SU-DHL-6 (cell line): ENCODE data around the gene AGFG2.
A peak's percentile ranks its signal among the peaks of the same experiment; 100 is the strongest.

Source experiments
- H2AFZ ChIP-seq: fragments of 200-600 bp; sonication (generic); 2 replicates; pipeline ENCODE4 v1.6.1; 2014; ENCODE audit warnings: low read depth, mild to moderate bottlenecking, moderate library complexity, mixed read lengths, antibody characterized with exemption, low read length; ENCODE audit not compliant: severe bottlenecking
- H3F3A ChIP-seq: fragments of 200-600 bp; shearing (Covaris generic); 2 replicates; pipeline ENCODE4 v1.6.0; 2016; ENCODE audit warnings: antibody characterized with exemption, mild to moderate bottlenecking; ENCODE audit not compliant: insufficient read depth
- H3K27ac ChIP-seq: fragments of 200-600 bp; sonication (generic); 2 replicates; pipeline ENCODE4 v1.5.1; 2016; ENCODE audit warnings: low read depth, mild to moderate bottlenecking, low read length, moderate library complexity, mixed read lengths
- H3K27me3 ChIP-seq: fragments of 200-600 bp; sonication (generic), shearing (Covaris generic); 2 replicates; pipeline ENCODE4 v1.6.0; 2014; ENCODE audit warnings: mild to moderate bottlenecking, low read length
- H3K36me3 ChIP-seq: fragments of 200-600 bp; sonication (generic); 2 replicates; pipeline ENCODE4 v1.6.1; 2014; ENCODE audit warnings: mild to moderate bottlenecking, low read length, mixed read lengths
- H3K4me2 ChIP-seq: fragments of 300-600, 200-600 bp; shearing (Covaris generic), sonication (generic); 2 replicates; pipeline ENCODE4 v1.6.0; 2014; ENCODE audit warnings: low read length, low read depth, mild to moderate bottlenecking; ENCODE audit not compliant: poor library complexity, severe bottlenecking
- H3K4me3 ChIP-seq: fragments of 200-600 bp; sonication (generic); 2 replicates; pipeline ENCODE4 v1.5.1; 2014; ENCODE audit warnings: antibody characterized with exemption, low read length, mild to moderate bottlenecking, mixed read lengths; ENCODE audit not compliant: insufficient read depth, poor library complexity, severe bottlenecking
- H3K79me2 ChIP-seq: fragments of 200-600 bp; sonication (generic); 2 replicates; pipeline ENCODE4 v1.6.1; 2014; ENCODE audit warnings: mild to moderate bottlenecking, low read length, moderate library complexity; ENCODE audit not compliant: insufficient read depth
- H3K9ac ChIP-seq: fragments of 200-600 bp; sonication (generic); 2 replicates; pipeline ENCODE4 v1.7.0; 2014; ENCODE audit warnings: mild to moderate bottlenecking, low read length
- H3K9me2 ChIP-seq: fragments of 200-600 bp; sonication (generic); replicated peaks from 2 replicates; pipeline ENCODE4 v1.6.1; 2014; ENCODE audit warnings: low read length; ENCODE audit not compliant: insufficient read depth
- H3K9me3 ChIP-seq: fragments of 200-600 bp; sonication (generic); 2 replicates; pipeline ENCODE4 v1.6.1; 2014; ENCODE audit warnings: low read length, mixed read lengths; ENCODE audit not compliant: insufficient read depth
- H4K20me1 ChIP-seq: fragments of 200-600 bp; sonication (generic); 2 replicates; pipeline ENCODE4 v1.6.1; 2014; ENCODE audit warnings: low read depth, mild to moderate bottlenecking, antibody characterized with exemption, low read length, moderate library complexity, mixed read lengths
- CTCF ChIP-seq: fragments of 200-600 bp; sonication (generic); IDR thresholded peaks from one replicate; pipeline ENCODE4 v1.5.1; 2017; ENCODE audit warnings: antibody characterized with exemption, mild to moderate bottlenecking, low read length, moderate library complexity; ENCODE audit not compliant: insufficient read depth, poor library complexity, severe bottlenecking
- EZH2phosphoT487 ChIP-seq: fragments of 200-600 bp; sonication (generic), shearing (Covaris generic); conservative IDR thresholded peaks from 2 replicates; pipeline ENCODE4 v1.6.1; 2018; ENCODE audit warnings: mild to moderate bottlenecking, antibody characterized with exemption, low read length, moderate library complexity, mixed read lengths

AGFG2 gene

GRCh38 chr7:100586266-100587025 lies 47.4 kb downstream of the AGFG2 start, which contains the start of gene FBXO24:
TSS of gene FBXO24 (plus strand) at chr7:100586328. CDS start at chr7:100586626, 298 bp downstream.
- no peaks in the 10 kb centered on the region for H4K20me1 ChIP-seq
- H3K27ac ChIP-seq = peak within 1 kb of the TSS; percentile 80
- H3K4me2 ChIP-seq = peak within 1 kb of the TSS; percentile 77
- TF ChIP-seq EZH2phosphoT487 (no peak), CTCF (no peak)
- peak within 1 kb of the TSS; percentile 78 for H3K4me3 ChIP-seq
- H3F3A ChIP-seq = peaks cover 9% of the 10 kb centered on the region; the same call in 1 of the 2 replicates
- H3K36me3 ChIP-seq = no peaks in the 10 kb centered on the region
- H3K9me2 ChIP-seq = no peaks in the 10 kb centered on the region
- peak within 1 kb of the TSS; percentile 90 for H2AFZ ChIP-seq
- no peaks in the 10 kb centered on the region for H3K27me3 ChIP-seq
- peaks cover 19% of the 10 kb centered on the region for H3K79me2 ChIP-seq
- H3K9ac ChIP-seq = peak within 1 kb of the TSS; percentile 81
- H3K9me3 ChIP-seq = no peaks in the 10 kb centered on the region

GRCh38 chr7:100588438-100588837 lies 49.4 kb downstream of the AGFG2 start:
- Histone ChIP-seq H3K36me3 (no peaks in the 10 kb centered on the region), H3K4me3 (no peak overlapping the region), H3K9me2 (no peaks in the 10 kb centered on the region), H4K20me1 (no peaks in the 10 kb centered on the region), H3K9me3 (no peaks in the 10 kb centered on the region), H3F3A (peaks cover 6% of the 10 kb centered on the region; the same call in 1 of the 2 replicates), H3K27ac (no peak overlapping the region), H3K79me2 (peaks cover 15% of the 10 kb centered on the region), H3K4me2 (no peak overlapping the region), H2AFZ (no peak overlapping the region), H3K27me3 (no peaks in the 10 kb centered on the region), H3K9ac (no peak overlapping the region)
- TF ChIP-seq EZH2phosphoT487 (no peak), CTCF (peak; percentile 33)

GRCh38 chr7:100589341-100589947 lies 50.4 kb downstream of the AGFG2 start:
- TF ChIP-seq CTCF (no peak), EZH2phosphoT487 (no peak)
- Histone ChIP-seq H3K9me3 (no peaks in the 10 kb centered on the region), H3K9ac (no peak overlapping the region), H3K27me3 (no peaks in the 10 kb centered on the region), H3K27ac (no peak overlapping the region), H3K9me2 (no peaks in the 10 kb centered on the region), H3K36me3 (no peaks in the 10 kb centered on the region), H3F3A (no peaks in the 10 kb centered on the region), H2AFZ (no peak overlapping the region), H3K79me2 (peaks cover 12% of the 10 kb centered on the region), H4K20me1 (no peaks in the 10 kb centered on the region), H3K4me3 (no peak overlapping the region), H3K4me2 (no peak overlapping the region)
